Stomach smooth muscle (tissue), 2 donors: ENCODE results near the gene RSU1.

ENCODE experiments used
- H3K27ac ChIP-seq: one replicate; pipeline ENCODE4 v1.7.0; 2013; ENCODE audit warnings: mild to moderate bottlenecking, low read length, inconsistent platforms
- H3K27me3 ChIP-seq, 2 donors: one replicate each; pipeline ENCODE4 v1.7.0; 2013; ENCODE audit warnings: low read length in 2 of 2; ENCODE audit not compliant: insufficient read depth in 2 of 2, control insufficient read depth in 1 of 2
- H3K36me3 ChIP-seq, 2 donors: one replicate each; pipeline ENCODE4 v1.7.0; 2013; ENCODE audit warnings: low read length in 2 of 2; ENCODE audit not compliant: control insufficient read depth in 2 of 2, insufficient read depth in 2 of 2
- H3K4me1 ChIP-seq: one replicate; pipeline ENCODE4 v1.7.0; 2013; ENCODE audit warnings: low read length; ENCODE audit not compliant: control insufficient read depth, insufficient read depth
- H3K4me3 ChIP-seq, 2 donors: one replicate each; pipeline ENCODE4 v1.7.0; 2013; ENCODE audit warnings: low read length in 2 of 2
- H3K9ac ChIP-seq, 2 donors: one replicate each; pipeline ENCODE4 v1.7.0; 2013; ENCODE audit warnings: low read length in 2 of 2, mild to moderate bottlenecking in 1 of 2
- H3K9me3 ChIP-seq, 2 donors: one replicate each; pipeline ENCODE4 v1.7.0; 2013; ENCODE audit warnings: low read length in 2 of 2; ENCODE audit not compliant: control insufficient read depth in 2 of 2
- donor health status: healthy.
- donor health status: Pancreatic carcinoma.

RSU1 gene

GRCh38 chr10:16713290-16713689 is 103.9 kb downstream of the RSU1 start:
- Histone ChIP-seq H3K36me3 (no peaks in the 10 kb centered on the region), H3K9me3 (peaks cover 0 to 8% of the 10 kb centered on the region in 2 donors), H3K27me3 (no peaks in the 10 kb centered on the region), H3K27ac (no peak overlapping the region), H3K4me3 (no peak overlapping the region), H3K9ac (no peak overlapping the region), H3K4me1 (no peaks in the 10 kb centered on the region)

GRCh38 chr10:16712883-16713282 is 104.3 kb downstream of the RSU1 start:
- Histone ChIP-seq H3K4me3 (no peak overlapping the region), H3K9ac (no peak overlapping the region), H3K36me3 (no peaks in the 10 kb centered on the region), H3K27me3 (no peaks in the 10 kb centered on the region), H3K4me1 (no peaks in the 10 kb centered on the region), H3K9me3 (peaks cover 0 to 8% of the 10 kb centered on the region in 2 donors), H3K27ac (no peak overlapping the region)

- Histone ChIP-seq H3K4me3 (no peak overlapping the region), H3K9me3 (no peaks in the 10 kb centered on the region), H3K4me1 (no peaks in the 10 kb centered on the region), H3K27me3 (no peaks in the 10 kb centered on the region), H3K27ac (no peak overlapping the region), H3K36me3 (no peaks in the 10 kb centered on the region), H3K9ac (no peak overlapping the region)
Observed at GRCh38 chr10:16700331-16700730, 116.9 kb downstream of the RSU1 start.

GRCh38 chr10:16699435-16700057 is 117.7 kb downstream of the RSU1 start:
- no peaks in the 10 kb centered on the region for H3K36me3 ChIP-seq
- no peak overlapping the region for H3K9ac ChIP-seq
- no peaks in the 10 kb centered on the region for H3K27me3 ChIP-seq
- no peaks in the 10 kb centered on the region for H3K9me3 ChIP-seq
- H3K4me3 ChIP-seq: no peak overlapping the region
- H3K4me1 ChIP-seq: no peaks in the 10 kb centered on the region
- no peak overlapping the region for H3K27ac ChIP-seq

- H3K4me1 ChIP-seq: no peaks in the 10 kb centered on the region
- no peaks in the 10 kb centered on the region for H3K27me3 ChIP-seq
- no peaks in the 10 kb centered on the region for H3K36me3 ChIP-seq
- H3K27ac ChIP-seq: no peak overlapping the region
- no peak overlapping the region for H3K9ac ChIP-seq
- H3K4me3 ChIP-seq: no peak overlapping the region
- no peaks in the 10 kb centered on the region for H3K9me3 ChIP-seq
Observed at GRCh38 chr10:16698461-16698860, 118.8 kb downstream of the RSU1 start.

- Histone ChIP-seq H3K9me3 (no peaks in the 10 kb centered on the region), H3K4me3 (no peak overlapping the region), H3K36me3 (peaks cover 0 to 2% of the 10 kb centered on the region in 2 donors), H3K27ac (no peak overlapping the region), H3K9ac (no peak overlapping the region), H3K4me1 (no peaks in the 10 kb centered on the region), H3K27me3 (no peaks in the 10 kb centered on the region)
Observed at GRCh38 chr10:16690417-16690816, 126.8 kb downstream of the RSU1 start.

- Histone ChIP-seq H3K27me3 (no peaks in the 10 kb centered on the region), H3K36me3 (peaks cover 0 to 2% of the 10 kb centered on the region in 2 donors), H3K9me3 (no peaks in the 10 kb centered on the region), H3K4me1 (no peaks in the 10 kb centered on the region), H3K27ac (no peak overlapping the region), H3K9ac (no peak overlapping the region), H3K4me3 (no peak overlapping the region)
Observed at GRCh38 chr10:16689696-16690095, 127.5 kb downstream of the RSU1 start.

- no peak overlapping the region for H3K27ac ChIP-seq
- H3K9me3 ChIP-seq: no peaks in the 10 kb centered on the region
- H3K4me1 ChIP-seq: no peaks in the 10 kb centered on the region
- H3K27me3 ChIP-seq: no peaks in the 10 kb centered on the region
- peaks cover 0 to 2% of the 10 kb centered on the region in 2 donors for H3K36me3 ChIP-seq
- H3K4me3 ChIP-seq: no peak overlapping the region
- no peak overlapping the region for H3K9ac ChIP-seq
Observed at GRCh38 chr10:16689227-16689626, 128.0 kb downstream of the RSU1 start.

GRCh38 chr10:16686054-16686902 is 130.9 kb downstream of the RSU1 start:
- H3K36me3 ChIP-seq: peaks cover 0 to 2% of the 10 kb centered on the region in 2 donors
- no peak overlapping the region for H3K4me3 ChIP-seq
- H3K27me3 ChIP-seq: no peaks in the 10 kb centered on the region
- H3K9ac ChIP-seq: no peak overlapping the region
- H3K9me3 ChIP-seq: no peaks in the 10 kb centered on the region
- H3K27ac ChIP-seq: no peak overlapping the region
- no peaks in the 10 kb centered on the region for H3K4me1 ChIP-seq

- H3K27ac ChIP-seq: no peak overlapping the region
- no peaks in the 10 kb centered on the region for H3K4me1 ChIP-seq
Observed at GRCh38 chr10:16685551-16685950, 131.7 kb downstream of the RSU1 start.

GRCh38 chr10:16681521-16681920 is 135.7 kb downstream of the RSU1 start:
- no peak overlapping the region for H3K4me3 ChIP-seq
- no peaks in the 10 kb centered on the region for H3K27me3 ChIP-seq
- H3K27ac ChIP-seq: no peak overlapping the region
- no peaks in the 10 kb centered on the region for H3K4me1 ChIP-seq
- H3K9ac ChIP-seq: no peak overlapping the region
- no peaks in the 10 kb centered on the region for H3K9me3 ChIP-seq
- no peaks in the 10 kb centered on the region for H3K36me3 ChIP-seq

More at GRCh38 chr10:16685551-16685950, 131.7 kb downstream of the RSU1 start:
- no peak overlapping the region for H3K4me3 ChIP-seq
- no peaks in the 10 kb centered on the region for H3K9me3 ChIP-seq
- H3K27me3 ChIP-seq: no peaks in the 10 kb centered on the region
- peaks cover 0 to 2% of the 10 kb centered on the region in 2 donors for H3K36me3 ChIP-seq
- no peak overlapping the region for H3K9ac ChIP-seq
